OCI-LY1 (cell line): ENCODE results near the gene DNAAF3.

Experiments used
- H2AFZ ChIP-seq: fragments of 200-600 bp; sonication (generic), shearing (Covaris generic); 2 replicates; pipeline ENCODE4 v1.6.0; 2014; ENCODE audit warnings: antibody characterized with exemption, mild to moderate bottlenecking, low read length
- H3F3A ChIP-seq: fragments of 200-600 bp; sonication (generic), shearing (Covaris generic); 2 replicates; pipeline ENCODE4 v1.6.0; 2014; ENCODE audit warnings: mild to moderate bottlenecking, antibody characterized with exemption, low read length, moderate library complexity; ENCODE audit not compliant: insufficient read depth
- H3K27ac ChIP-seq: fragments of 200-600 bp; sonication (generic); 2 replicates; pipeline ENCODE4 v1.5.1; 2014; ENCODE audit warnings: low read length, mixed run types, mild to moderate bottlenecking, low read depth; ENCODE audit not compliant: poor library complexity, severe bottlenecking
- H3K27me3 ChIP-seq: fragments of 200-600 bp; sonication (generic); 2 replicates; pipeline ENCODE4 v1.6.0; 2014; ENCODE audit warnings: antibody characterized with exemption, mild to moderate bottlenecking, low read length, moderate library complexity; ENCODE audit not compliant: insufficient read depth
- H3K36me3 ChIP-seq: fragments of 200-600 bp; sonication (generic); 2 replicates; pipeline ENCODE4 v1.6.1; 2014; ENCODE audit warnings: mild to moderate bottlenecking, antibody characterized with exemption, low read length, moderate library complexity, mixed read lengths; ENCODE audit not compliant: insufficient read depth
- H3K4me1 ChIP-seq: fragments of 200-600 bp; sonication (generic); 2 replicates; pipeline ENCODE4 v1.5.1; 2014; ENCODE audit warnings: mild to moderate bottlenecking, low read length, moderate library complexity; ENCODE audit not compliant: insufficient read depth, severe bottlenecking
- H3K4me2 ChIP-seq: fragments of 200-600 bp; sonication (generic), shearing (Covaris generic); 2 replicates; pipeline ENCODE4 v1.6.1; 2014; ENCODE audit warnings: low read length
- H3K4me3 ChIP-seq: fragments of 200-600 bp; sonication (generic); 2 replicates; pipeline ENCODE4 v1.5.1; 2014; ENCODE audit warnings: low read length, low read depth, mild to moderate bottlenecking, mixed read lengths; ENCODE audit not compliant: poor library complexity, severe bottlenecking
- H3K79me2 ChIP-seq: fragments of 200-600 bp; shearing (Covaris generic); 2 replicates; pipeline ENCODE4 v1.6.1; 2016; ENCODE audit warnings: mixed run types, low read length, mixed read lengths; ENCODE audit not compliant: insufficient read depth
- H3K9ac ChIP-seq: fragments of 200-600 bp; sonication (generic), shearing (Covaris generic); 2 replicates; pipeline ENCODE4 v1.6.1; 2014; ENCODE audit warnings: mild to moderate bottlenecking, low read length, mixed read lengths
- H3K9me2 ChIP-seq: fragments of 200-600 bp; sonication (generic), shearing (Covaris generic); 2 replicates; pipeline ENCODE4 v1.6.1; 2014; ENCODE audit warnings: low read depth, mild to moderate bottlenecking, low read length, mixed read lengths
- H3K9me3 ChIP-seq: fragments of 200-600 bp; shearing (Covaris generic); 2 replicates; pipeline ENCODE4 v1.6.1; 2014; ENCODE audit warnings: low read length, mixed read lengths
- H4K20me1 ChIP-seq: fragments of 200-600 bp; sonication (generic), shearing (Covaris generic); 2 replicates; pipeline ENCODE4 v1.6.0; 2016; ENCODE audit warnings: mild to moderate bottlenecking, low read length; ENCODE audit not compliant: insufficient read depth
- EZH2 ChIP-seq: fragments of 200-600 bp; sonication (generic), shearing (Covaris generic); IDR thresholded peaks from 2 replicates; pipeline ENCODE4 v1.8.0; 2017; ENCODE audit warnings: borderline replicate concordance, mixed run types, mild to moderate bottlenecking, antibody characterized with exemption, low read length, moderate library complexity, mixed read lengths
- TF ChIP-seq, protein P1 (sequence below): fragments of 200-600 bp; sonication (generic), shearing (Covaris generic); IDR thresholded peaks from 2 replicates; pipeline ENCODE4 v1.5.1; 2017; ENCODE audit warnings: mild to moderate bottlenecking, antibody characterized with exemption, low read length, moderate library complexity, mixed read lengths

DNAAF3 gene

DNA sequence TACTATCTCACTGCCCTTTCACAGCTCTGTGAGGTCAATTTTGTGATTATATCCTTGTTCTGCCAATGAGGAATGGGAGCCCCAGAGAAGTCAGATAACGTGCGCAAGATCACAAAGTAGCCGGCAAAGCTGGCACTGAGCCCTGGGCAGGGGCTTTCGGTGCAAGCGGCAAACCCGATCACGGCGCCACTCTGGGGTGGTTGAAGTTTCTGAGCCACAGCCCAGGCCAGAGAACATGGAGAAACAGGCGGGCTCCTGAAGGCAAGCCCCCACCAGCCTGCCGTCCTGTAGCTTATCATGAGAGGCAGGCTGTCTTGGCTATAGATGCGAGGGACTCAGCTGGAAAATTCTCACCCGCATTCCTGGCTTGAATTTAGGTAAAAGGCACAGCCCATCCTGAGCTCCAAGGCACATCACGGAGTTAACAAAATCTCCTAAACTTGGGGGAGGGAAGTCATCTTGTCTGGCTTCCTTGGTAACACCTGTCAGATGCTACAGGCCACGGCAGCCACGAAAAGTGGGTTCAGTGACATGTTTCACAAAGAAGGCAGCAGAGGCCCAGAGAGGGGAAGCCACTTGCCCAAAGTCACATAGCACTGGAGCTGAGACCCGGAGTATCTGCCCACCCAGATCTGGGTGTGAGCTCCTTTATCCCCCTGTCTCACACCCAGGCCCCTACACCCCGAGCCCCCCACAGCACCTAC is 29.9 kb downstream of the DNAAF3 start:
- Histone ChIP-seq H3K9me2 (no peaks in the 10 kb centered on the region), H3K4me1 (peaks cover 4% of the 10 kb centered on the region), H2AFZ (no peak overlapping the region), H3K4me3 (no peak overlapping the region), H3K4me2 (no peak overlapping the region), H4K20me1 (no peaks in the 10 kb centered on the region), H3F3A (no peaks in the 10 kb centered on the region), H3K27me3 (peaks cover 6% of the 10 kb centered on the region), H3K79me2 (no peaks in the 10 kb centered on the region), H3K36me3 (no peaks in the 10 kb centered on the region), H3K9me3 (no peaks in the 10 kb centered on the region), H3K27ac (no peak overlapping the region), H3K9ac (no peak overlapping the region)
- TF ChIP-seq EZH2, result no peak
- TF ChIP-seq, protein P1, sequence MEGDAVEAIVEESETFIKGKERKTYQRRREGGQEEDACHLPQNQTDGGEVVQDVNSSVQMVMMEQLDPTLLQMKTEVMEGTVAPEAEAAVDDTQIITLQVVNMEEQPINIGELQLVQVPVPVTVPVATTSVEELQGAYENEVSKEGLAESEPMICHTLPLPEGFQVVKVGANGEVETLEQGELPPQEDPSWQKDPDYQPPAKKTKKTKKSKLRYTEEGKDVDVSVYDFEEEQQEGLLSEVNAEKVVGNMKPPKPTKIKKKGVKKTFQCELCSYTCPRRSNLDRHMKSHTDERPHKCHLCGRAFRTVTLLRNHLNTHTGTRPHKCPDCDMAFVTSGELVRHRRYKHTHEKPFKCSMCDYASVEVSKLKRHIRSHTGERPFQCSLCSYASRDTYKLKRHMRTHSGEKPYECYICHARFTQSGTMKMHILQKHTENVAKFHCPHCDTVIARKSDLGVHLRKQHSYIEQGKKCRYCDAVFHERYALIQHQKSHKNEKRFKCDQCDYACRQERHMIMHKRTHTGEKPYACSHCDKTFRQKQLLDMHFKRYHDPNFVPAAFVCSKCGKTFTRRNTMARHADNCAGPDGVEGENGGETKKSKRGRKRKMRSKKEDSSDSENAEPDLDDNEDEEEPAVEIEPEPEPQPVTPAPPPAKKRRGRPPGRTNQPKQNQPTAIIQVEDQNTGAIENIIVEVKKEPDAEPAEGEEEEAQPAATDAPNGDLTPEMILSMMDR, result no peak

DNA sequence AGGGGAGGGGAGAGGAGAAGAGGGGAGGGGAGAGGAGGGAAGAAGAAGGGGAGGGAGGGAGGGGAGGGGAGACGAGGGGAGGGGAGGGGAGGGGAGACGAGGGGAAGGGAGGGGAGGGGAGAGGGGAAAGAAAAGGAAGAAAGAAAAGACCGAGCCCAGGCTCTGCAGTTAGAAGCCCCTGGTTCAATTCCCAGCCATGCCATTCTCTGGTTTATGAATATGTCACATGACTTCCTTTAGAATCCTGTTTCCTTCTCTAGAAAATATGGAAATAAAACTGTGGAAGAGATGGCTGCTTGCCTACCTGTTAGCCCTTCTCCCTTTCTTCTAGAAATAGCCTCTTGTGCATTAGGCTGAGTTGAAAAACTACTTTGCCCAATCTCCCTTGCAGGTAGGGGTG is 31.7 kb downstream of the DNAAF3 start:
- Histone ChIP-seq H4K20me1 (no peaks in the 10 kb centered on the region), H3K36me3 (no peaks in the 10 kb centered on the region), H3K4me2 (no peak overlapping the region), H3K27ac (no peak overlapping the region), H3K27me3 (peaks cover 6% of the 10 kb centered on the region), H3F3A (no peaks in the 10 kb centered on the region), H3K9ac (no peak overlapping the region), H2AFZ (no peak overlapping the region), H3K9me3 (no peaks in the 10 kb centered on the region), H3K4me1 (peaks cover 4% of the 10 kb centered on the region), H3K4me3 (no peak overlapping the region), H3K79me2 (no peaks in the 10 kb centered on the region), H3K9me2 (no peaks in the 10 kb centered on the region)
- TF ChIP-seq, protein P1, result no peak
- TF ChIP-seq EZH2, result no peak

DNA sequence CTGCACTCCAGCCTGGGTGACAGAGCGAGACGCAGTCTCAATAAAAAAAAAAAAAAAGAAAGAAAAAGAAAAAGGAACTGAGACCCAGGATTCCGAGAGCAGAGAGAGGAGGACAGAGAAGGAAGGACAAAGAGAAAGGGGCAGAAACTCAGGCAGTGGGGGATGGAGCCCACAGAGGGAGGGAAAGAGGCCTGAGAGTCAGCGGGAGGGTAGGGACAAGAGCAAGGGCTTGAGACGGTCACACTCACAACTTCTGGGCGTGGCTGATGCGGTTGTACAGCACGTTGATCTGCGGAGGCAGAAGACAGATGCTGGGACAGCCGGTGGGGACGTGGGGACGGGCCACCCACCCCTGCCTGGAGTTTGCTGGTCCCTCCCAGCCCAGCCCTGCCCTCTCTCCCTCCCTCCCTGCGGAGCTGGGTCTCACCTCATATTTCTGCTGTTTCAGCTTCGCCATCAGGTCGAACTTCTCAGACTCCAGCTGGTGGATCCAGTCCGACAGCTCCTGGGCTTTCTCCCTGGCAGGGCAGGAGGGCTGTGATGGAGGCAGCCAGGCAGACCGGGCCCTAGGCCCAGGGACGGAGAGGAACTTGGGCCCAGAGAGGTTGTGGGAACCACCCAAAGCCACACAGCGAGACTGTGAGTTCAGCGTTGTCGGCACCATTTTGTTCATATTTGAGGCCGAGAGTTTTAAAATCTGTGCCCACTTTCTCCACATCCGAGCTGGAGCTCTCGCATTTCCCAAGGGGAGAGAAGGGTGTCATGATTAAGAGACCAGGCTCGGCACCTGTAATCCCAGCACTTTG is 32.6 kb downstream of the DNAAF3 start:
- Histone ChIP-seq H3K27ac (no peak overlapping the region), H3K9ac (no peak overlapping the region)

More for the DNA sequence above, 32.6 kb downstream of the DNAAF3 start:
- H4K20me1 ChIP-seq, result no peaks in the 10 kb centered on the region
- no peaks in the 10 kb centered on the region for H3K79me2 ChIP-seq
- H3K4me3 ChIP-seq, result no peak overlapping the region
- peaks cover 6% of the 10 kb centered on the region for H3K27me3 ChIP-seq
- H3K4me2 ChIP-seq, result no peak overlapping the region
- no peaks in the 10 kb centered on the region for H3K9me3 ChIP-seq
- H3K36me3 ChIP-seq, result no peaks in the 10 kb centered on the region
- H2AFZ ChIP-seq, result no peak overlapping the region
- H3F3A ChIP-seq, result no peaks in the 10 kb centered on the region
- no peak for TF ChIP-seq EZH2
- TF ChIP-seq, protein P1, result no peak
- H3K9me2 ChIP-seq, result no peaks in the 10 kb centered on the region
- H3K4me1 ChIP-seq, result peaks cover 4% of the 10 kb centered on the region
